GM11168 (cell line): ENCODE measurements around the gene DIP2C.

Source experiments
- in situ Hi-C: fragments of 300-500 bp; cut with MboI; formaldehyde crosslinking; loops from one replicate; pipeline ENCODE4 v1.12.0; 2022; ENCODE audit warnings: low sequenced_read_pairs; ENCODE audit not compliant: unreplicated experiment

The DIP2C gene

GRCh38 chr10:251982-252582 lies 437.4 kb downstream of the DIP2C start:
- in situ Hi-C loops: no loop called here

- in situ Hi-C loops: no loop called here
These were observed 441.2 kb downstream of the DIP2C start for GRCh38 chr10:248307-248706.

GRCh38 chr10:247480-247879 lies 442.0 kb downstream of the DIP2C start:
- in situ Hi-C loops: no loop called here

GRCh38 chr10:246431-246830 lies 443.0 kb downstream of the DIP2C start:
- in situ Hi-C loops: no loop called here

- in situ Hi-C loops: no loop called here
These were observed 445.2 kb downstream of the DIP2C start for GRCh38 chr10:244227-244626.

- in situ Hi-C loops: no loop called here
These were observed 447.4 kb downstream of the DIP2C start for GRCh38 chr10:241966-242643.

- in situ Hi-C loops: no loop called here
These were observed 448.0 kb downstream of the DIP2C start for GRCh38 chr10:241451-241850.

- in situ Hi-C loops: no loop called here
These were observed 450.4 kb downstream of the DIP2C start for GRCh38 chr10:239109-239508.

- in situ Hi-C loops: no loop called here
These were observed 453.6 kb downstream of the DIP2C start for GRCh38 chr10:235915-236314.

GRCh38 chr10:234708-235406 lies 454.6 kb downstream of the DIP2C start:
- in situ Hi-C loops: no loop called here

- in situ Hi-C loops: no loop called here
These were observed 456.6 kb downstream of the DIP2C start for GRCh38 chr10:232878-233277.

- in situ Hi-C loops: no loop called here
These were observed 457.4 kb downstream of the DIP2C start for GRCh38 chr10:232061-232460.

- in situ Hi-C loops: no loop called here
These were observed 458.7 kb downstream of the DIP2C start for GRCh38 chr10:230758-231157.

GRCh38 chr10:228366-228765 lies 461.1 kb downstream of the DIP2C start:
- in situ Hi-C loops: no loop called here

- in situ Hi-C loops: no loop called here
These were observed 462.5 kb downstream of the DIP2C start for GRCh38 chr10:227014-227413.

GRCh38 chr10:226018-226417 lies 463.4 kb downstream of the DIP2C start:
- in situ Hi-C loops: no loop called here

GRCh38 chr10:224571-224970 lies 464.9 kb downstream of the DIP2C start:
- in situ Hi-C loops: no loop called here
